PC-9 (cell line): ENCODE data around the gene MACROD2.

ENCODE experiments used
- EZH2 ChIP-seq: fragments of 200-600 bp; sonication (generic); IDR thresholded peaks from 2 replicates; pipeline ENCODE4 v1.8.0; 2017; ENCODE audit warnings: antibody characterized with exemption, low read depth
- TF ChIP-seq, protein P1 (sequence below): fragments of 200-600 bp; sonication (generic); conservative IDR thresholded peaks from 2 replicates; pipeline ENCODE4 v1.6.1; 2017; ENCODE audit warnings: mixed run types, antibody characterized with exemption, mild to moderate bottlenecking, moderate library complexity

DNA sequence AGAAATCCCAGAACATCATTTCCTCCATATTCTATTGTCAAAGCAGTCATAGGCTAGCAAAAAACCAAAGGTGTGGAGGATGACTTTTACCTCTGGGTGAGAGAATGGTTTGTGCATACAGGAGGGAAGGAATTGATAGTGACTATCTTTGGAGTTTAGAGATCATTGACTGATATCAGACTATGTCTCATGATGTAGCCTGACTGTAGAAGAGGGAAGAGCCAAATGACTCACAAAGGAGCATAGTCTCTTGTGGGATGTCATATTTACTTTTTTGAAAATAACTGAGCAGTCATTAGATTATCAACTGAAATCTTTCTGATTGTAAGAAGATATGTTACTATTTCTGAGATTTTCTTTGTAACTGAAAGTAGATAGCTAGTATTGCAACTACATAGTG, 183.6 kb downstream of the MACROD2 start:
- TF ChIP-seq, protein P1, sequence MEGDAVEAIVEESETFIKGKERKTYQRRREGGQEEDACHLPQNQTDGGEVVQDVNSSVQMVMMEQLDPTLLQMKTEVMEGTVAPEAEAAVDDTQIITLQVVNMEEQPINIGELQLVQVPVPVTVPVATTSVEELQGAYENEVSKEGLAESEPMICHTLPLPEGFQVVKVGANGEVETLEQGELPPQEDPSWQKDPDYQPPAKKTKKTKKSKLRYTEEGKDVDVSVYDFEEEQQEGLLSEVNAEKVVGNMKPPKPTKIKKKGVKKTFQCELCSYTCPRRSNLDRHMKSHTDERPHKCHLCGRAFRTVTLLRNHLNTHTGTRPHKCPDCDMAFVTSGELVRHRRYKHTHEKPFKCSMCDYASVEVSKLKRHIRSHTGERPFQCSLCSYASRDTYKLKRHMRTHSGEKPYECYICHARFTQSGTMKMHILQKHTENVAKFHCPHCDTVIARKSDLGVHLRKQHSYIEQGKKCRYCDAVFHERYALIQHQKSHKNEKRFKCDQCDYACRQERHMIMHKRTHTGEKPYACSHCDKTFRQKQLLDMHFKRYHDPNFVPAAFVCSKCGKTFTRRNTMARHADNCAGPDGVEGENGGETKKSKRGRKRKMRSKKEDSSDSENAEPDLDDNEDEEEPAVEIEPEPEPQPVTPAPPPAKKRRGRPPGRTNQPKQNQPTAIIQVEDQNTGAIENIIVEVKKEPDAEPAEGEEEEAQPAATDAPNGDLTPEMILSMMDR, result no peak
- TF ChIP-seq EZH2, result no peak
